ENCODE measurements around the gene IMMP2L.

IMMP2L gene

GRCh38 chr7:111192614-111193413 lies 369.5 kb downstream of the IMMP2L start:
- no peak for TF ChIP-seq CTCF (IDR thresholded peaks at IDR 0.05)

GRCh38 chr7:111190804-111191203 lies 371.5 kb downstream of the IMMP2L start:
- no peak for TF ChIP-seq CTCF (IDR thresholded peaks at IDR 0.05)

GRCh38 chr7:111184987-111185386 lies 377.3 kb downstream of the IMMP2L start:
- TF ChIP-seq CTCF (IDR thresholded peaks at IDR 0.05) = no peak

GRCh38 chr7:111183321-111183720 lies 379.0 kb downstream of the IMMP2L start:
- TF ChIP-seq CTCF (IDR thresholded peaks at IDR 0.05) = no peak

- TF ChIP-seq CTCF (IDR thresholded peaks at IDR 0.05) = no peak
Measured at GRCh38 chr7:111180338-111180737, 382.0 kb downstream of the IMMP2L start.

- no peak for TF ChIP-seq CTCF (IDR thresholded peaks at IDR 0.05)
Measured at GRCh38 chr7:111175908-111176441, 386.3 kb downstream of the IMMP2L start.

GRCh38 chr7:111174510-111174909 lies 387.8 kb downstream of the IMMP2L start:
- no peak for TF ChIP-seq CTCF (IDR thresholded peaks at IDR 0.05)
